K562 (cell line): ENCODE data around the gene DHRS12. TPM values are rescaled to one million over a fixed set of nuclear protein-coding genes. Genes with fewer than 3 reads are reported as not detected.

Experiments used
- ATAC-seq: fragments of 200-7000 bp; cut with Tn5 transposase; 3 replicates; pipeline ENCODE4 v1.9.1; 2020; ENCODE audit warnings: moderate library complexity
- BruUV-seq: library from RNA; stranded (reverse); fragments of 400-500 nt; replicated peaks from 2 replicates; lab custom pipeline; 2021; lab: Mats Ljungman, UMichigan
- CTCF ChIA-PET: fragments of 300-600 bp; formaldehyde crosslinking; extraction: SDS; loops from one replicate; lab custom pipeline; 2021; ENCODE audit warnings: low intra/inter-chr PET ratio; lab: Yijun Ruan, JAX
- POLR2A ChIA-PET: fragments of 300-600, 350-650 bp; sonication (Branson Sonifier 250); formaldehyde crosslinking; extraction: SDS; loops from one replicate; lab custom pipeline; 2021; ENCODE audit warnings: antibody characterized with exemption, inconsistent platforms; lab: Yijun Ruan, JAX
- DNase-seq, 4 experiments: peaks; one replicate each; pipeline versions ENCODE4 v3.0.0 to v3.0.0-alpha.2; 2011 to 2018; ENCODE audit warnings: low spot score in 3 of 4, mixed read lengths in 3 of 4; ENCODE audit errors: extremely low read depth in 1 of 4
- FAIRE-seq: peaks from 2 replicates; lab custom pipeline; 2011; peaks lifted over from hg19 to GRCh38; lab: Jason Lieb, UNC
- H2AFZ ChIP-seq: 2 replicates; pipeline ENCODE4 v1.6.0; 2011; ENCODE audit warnings: low read depth, low read length, control low read depth, inconsistent platforms
- H3K27ac ChIP-seq: fragments of 200-600 bp; 3 replicates; pipeline ENCODE4 v1.8.0; 2011; ENCODE audit warnings: low read depth, mild to moderate bottlenecking, control low read depth, inconsistent platforms, low read length, moderate library complexity, mixed read lengths; ENCODE audit errors: extremely low read depth
- H3K27me3 ChIP-seq, 2 experiments: fragments of 300-600 bp in 1 of 2; 2 replicates in 1 of 2; 3 replicates in 1 of 2; pipeline versions ENCODE4 v1.6.0 to v1.8.0; 2011; ENCODE audit warnings: inconsistent platforms in 2 of 2, low read length in 2 of 2, mild to moderate bottlenecking in 1 of 2, mixed read lengths in 1 of 2, moderate library complexity in 1 of 2; ENCODE audit not compliant: control insufficient read depth in 2 of 2, insufficient read depth in 2 of 2
- H3K36me3 ChIP-seq: fragments of 300-600 bp; 3 replicates; pipeline ENCODE4 v1.8.0; 2011; ENCODE audit warnings: mild to moderate bottlenecking, low read length, inconsistent platforms; ENCODE audit not compliant: control insufficient read depth, insufficient read depth
- H3K4me1 ChIP-seq, 2 experiments: fragments of 200-600 bp in 1 of 2; replicated peaks in 1 of 2; 2 replicates in 1 of 2; 3 replicates in 1 of 2; pipeline versions ENCODE4 v1.5.1 to v1.8.0; 2011; ENCODE audit warnings: inconsistent platforms in 2 of 2, low read length in 2 of 2, mild to moderate bottlenecking in 1 of 2, mixed read lengths in 1 of 2, moderate library complexity in 1 of 2; ENCODE audit not compliant: control insufficient read depth in 2 of 2, insufficient read depth in 2 of 2
- H3K4me2 ChIP-seq: 2 replicates; pipeline ENCODE4 v1.6.1; 2011; ENCODE audit warnings: low read length, control low read depth, inconsistent platforms, mixed read lengths; ENCODE audit not compliant: insufficient read depth
- H3K4me3 ChIP-seq: fragments of 200-600 bp; sonication (generic), shearing (Covaris generic); 2 replicates; pipeline ENCODE4 v1.5.1; 2016; ENCODE audit warnings: control low read depth, inconsistent platforms
- H3K79me2 ChIP-seq: fragments of 200-600 bp; 3 replicates; pipeline ENCODE4 v1.8.0; 2011; ENCODE audit warnings: low read length, inconsistent platforms; ENCODE audit not compliant: control insufficient read depth, insufficient read depth
- H3K9ac ChIP-seq, 2 experiments: 2 replicates each; pipeline versions ENCODE4 v1.6.0 to v1.6.1; 2011; ENCODE audit warnings: low read depth in 2 of 2, low read length in 2 of 2, control low read depth in 1 of 2, inconsistent platforms in 1 of 2, mild to moderate bottlenecking in 1 of 2, mixed read lengths in 1 of 2; ENCODE audit not compliant: insufficient read depth in 1 of 2
- H3K9me1 ChIP-seq: one replicate; pipeline ENCODE4 v1.6.0; 2011; ENCODE audit warnings: inconsistent platforms, mild to moderate bottlenecking, low read length, moderate library complexity; ENCODE audit not compliant: control insufficient read depth, insufficient read depth
- H3K9me3 ChIP-seq: replicated peaks from 2 replicates; pipeline ENCODE4 v1.5.1; 2011; ENCODE audit warnings: low read depth, low read length, inconsistent platforms; ENCODE audit not compliant: control insufficient read depth, insufficient read depth
- H4K20me1 ChIP-seq: replicated peaks from 2 replicates; pipeline ENCODE4 v1.6.1; 2011; ENCODE audit warnings: low read length, inconsistent platforms, mixed read lengths; ENCODE audit not compliant: control insufficient read depth, insufficient read depth
- ARID3B ChIP-seq: fragments of 250-450 bp; sonication (Bioruptor Pico); IDR thresholded peaks from 2 replicates; pipeline ENCODE4 v1.4.0; 2020; ENCODE audit warnings: borderline replicate concordance
- NEUROD1 ChIP-seq: fragments of 150-350 bp; IDR thresholded peaks from 2 replicates; pipeline ENCODE4 v1.6.1; 2014; ENCODE audit warnings: borderline replicate concordance, low read length, low read depth; ENCODE audit not compliant: partially characterized antibody
- NR2C1 ChIP-seq, 2 experiments: fragments of 450-650 bp; IDR thresholded peaks; 2 replicates each; pipeline ENCODE4 v1.6.1; 2017; ENCODE audit warnings: mild to moderate bottlenecking in 2 of 2, antibody characterized with exemption in 1 of 2, inconsistent platforms in 1 of 2, missing compliant biosample characterization in 1 of 2, missing genetic modification characterization in 1 of 2
- POLR3G ChIP-seq: IDR thresholded peaks from 2 replicates; pipeline ENCODE4 v1.6.1; 2011; ENCODE audit not compliant: insufficient read length, insufficient replicate concordance; ENCODE audit errors: extremely low read depth
- TCF3 ChIP-seq: sonication (generic); formaldehyde crosslinking; IDR thresholded peaks from 2 replicates; pipeline ENCODE4 v1.4.0; 2020; ENCODE audit warnings: mild to moderate bottlenecking, missing genetic modification reagents
- YY1 ChIP-seq, 3 experiments: IDR thresholded peaks; 2 replicates each; pipeline ENCODE4 v1.6.1; 2011; ENCODE audit warnings: low read length in 2 of 3, mild to moderate bottlenecking in 2 of 3, moderate library complexity in 2 of 3, borderline replicate concordance in 1 of 3, control low read depth in 1 of 3, low read depth in 1 of 3; ENCODE audit not compliant: insufficient read depth in 3 of 3, insufficient replicate concordance in 2 of 3, control insufficient read depth in 1 of 3, insufficient read length in 1 of 3; ENCODE audit errors: extremely low read depth in 1 of 3
- WGBS: fragments of 100-300 bp; shearing (Covaris generic); methylation state at CpG from one replicate; pipeline ENCODE4 v1.1.6; 2016; ENCODE audit warnings: low coverage, mixed read lengths; ENCODE audit not compliant: insufficient coverage; ENCODE audit errors: missing lambda C conversion rate; 5-methylcytosine and 5-hydroxymethylcytosine counted together
- in situ Hi-C: fragments of 300-500 bp; cut with MboI; formaldehyde crosslinking; loops from 4 replicates; pipeline ENCODE4 v1.15.0; 2018; ENCODE audit warnings: inconsistent platforms, mixed read lengths
- intact Hi-C: fragments of 100-400 bp; cut with micrococcal nuclease; formaldehyde crosslinking; loops from 2 replicates; pipeline ENCODE4 v1.14.2; 2022
- polyA plus RNA-seq, 8 experiments: library from polyadenylated mRNA; depleted of rRNA in 4 of 8; stranded (reverse) in 5 of 8; unstranded in 3 of 8; fragments of >200 nt; fragmentation: Nextera tagmentation in 2 of 8; fragmentation: Illumina TruSeq in 1 of 8; extraction: Ambion mirVana in 2 of 8; extraction: Trizol in 1 of 8; gene quantifications; 2 replicates each; pipeline versions ENCODE4 v1.2.1 to v1.2.3, GENCODE V29; 2011 to 2014; ENCODE audit warnings: inconsistent platforms in 1 of 8, missing spikeins in 1 of 8
- total RNA-seq, 7 experiments: library from RNA; depleted of rRNA in 6 of 7; stranded (reverse); fragments of >200 nt in 6 of 7; fragmentation: Illumina TruSeq in 2 of 7; extraction: Trizol in 2 of 7; gene quantifications; 2 replicates each; pipeline versions ENCODE4 v1.2.1 to v1.2.3, GENCODE V29; 2011 to 2021; ENCODE audit warnings: low replicate concordance in 1 of 7
- TF ChIP-seq, protein P1 (sequence below): fragments of 250-450 bp; sonication (Bioruptor Pico); IDR thresholded peaks from 2 replicates; pipeline ENCODE4 v1.6.1; 2021; ENCODE audit warnings: mild to moderate bottlenecking

The DHRS12 gene
- total and polyA plus RNA-seq, 9 of the 15 experiments (the other 6 are each of a cell fraction or from before 2014, with no cell fraction given): 0.62 to 2.7 (median 0.98) TPM

- 81% methylated on average over 6 of the region's 7 CpGs for WGBS
- no peak overlapping the region for H3K27ac ChIP-seq
- peaks cover 0 to 5% of the 10 kb centered on the region in 2 experiments; a peak in 2 of 5 replicates for H3K27me3 ChIP-seq
- H3K4me3 ChIP-seq: no peak overlapping the region
- H3K79me2 ChIP-seq: peaks cover 7% of the 10 kb centered on the region; the same call in 1 of the 3 replicates
- H3K4me2 ChIP-seq: no peak overlapping the region
- no peaks in the 10 kb centered on the region for H3K9me1 ChIP-seq
- intact Hi-C loops: no loop called here
- in situ Hi-C loops: no loop called here
- no peaks in the 10 kb centered on the region for H4K20me1 ChIP-seq
- CTCF ChIA-PET: no interaction called here
- H2AFZ ChIP-seq: no peak overlapping the region
- FAIRE-seq (no peak), ATAC-seq (no peak), DNase-seq (no peak)
- no TSS peak for BruUV-seq
- H3K9me3 ChIP-seq: no peaks in the 10 kb centered on the region
- POLR2A ChIA-PET: interaction anchor here (1.2 to 1.6 kb wide), 2 partner anchors 351 to 465 kb away, joined by 3 to 5 read pairs; no protein-coding TSS in a partner anchor
- peaks cover 17 to 23% of the 10 kb centered on the region in 2 experiments; a peak in 4 of 5 replicates for H3K4me1 ChIP-seq
- H3K36me3 ChIP-seq: no peaks in the 10 kb centered on the region
- no peak overlapping the region for H3K9ac ChIP-seq
- TF ChIP-seq NEUROD1 (no peak), POLR3G (no peak), NR2C1 (IDR thresholded peaks at IDR 0.05) (no peak), NR2C1 (tag; IDR thresholded peaks at IDR 0.05) (no peak), YY1 (IDR thresholded peaks at IDR 0.05; ENCODE audit: borderline replicate concordance in 1 of 3, control insufficient read depth in 1 of 3, extremely low read depth in 1 of 3, insufficient read depth in 3 of 3, insufficient read length in 1 of 3, insufficient replicate concordance in 2 of 3, low read depth in 1 of 3, low read length in 2 of 3) (no peak), ARID3B (CRISPR knock-in tag) (no peak), TCF3 (CRISPR knock-in tag) (no peak)
- TF ChIP-seq, protein P1, sequence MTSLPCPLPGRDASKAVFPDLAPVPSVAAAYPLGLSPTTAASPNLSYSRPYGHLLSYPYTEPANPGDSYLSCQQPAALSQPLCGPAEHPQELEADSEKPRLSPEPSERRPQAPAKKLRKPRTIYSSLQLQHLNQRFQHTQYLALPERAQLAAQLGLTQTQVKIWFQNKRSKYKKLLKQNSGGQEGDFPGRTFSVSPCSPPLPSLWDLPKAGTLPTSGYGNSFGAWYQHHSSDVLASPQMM (CRISPR knock-in tag): no peak
Measured at GRCh38 chr13:51801631-51802099, 2.3 kb downstream of the DHRS12 start.
